ENCODE results near the gene WASF3.

GRCh38 chr13:26626271-26626670, 68.8 kb downstream of the WASF3 start:
- TF ChIP-seq CTCF (IDR thresholded peaks at IDR 0.05): no peak
- no peak for TF ChIP-seq POLR2A (IDR thresholded peaks at IDR 0.05)
